C4-2B (cell line): ENCODE data around the gene ECHS1.

ENCODE experiments used
- CTCF ChIP-seq: fragments of 450-650 bp; conservative IDR thresholded peaks from 2 replicates; pipeline ENCODE4 v1.5.1; 2017; ENCODE audit warnings: mild to moderate bottlenecking
- ZFX ChIP-seq: fragments of 450-650 bp; IDR thresholded peaks from 2 replicates; pipeline ENCODE4 v1.6.1; 2017

- TF ChIP-seq CTCF (no peak), ZFX (no peak)
Observed at GRCh38 chr10:133377025-133377817, 4.1 kb upstream of the ECHS1 start.
